Liver (tissue), 9 donors: ENCODE measurements around the gene LEMD3. TPM values are rescaled to one million over a fixed set of nuclear protein-coding genes. Genes with fewer than 3 reads are reported as not detected.

ENCODE experiments used
- DNase-seq: peaks from one replicate; pipeline ENCODE4 v3.0.0-alpha.2; 2017; ENCODE audit warnings: low spot score
- H3K27ac ChIP-seq, 2 donors: one replicate each; pipeline ENCODE4 v1.7.0; 2013; ENCODE audit warnings: inconsistent platforms in 2 of 2, low read length in 2 of 2, control low read depth in 1 of 2, low read depth in 1 of 2, mild to moderate bottlenecking in 1 of 2
- H3K27me3 ChIP-seq, 4 donors: one replicate each; pipeline versions ENCODE4 v1.6.1 to v1.7.0; 2013; ENCODE audit warnings: low read length in 3 of 4, inconsistent platforms in 1 of 4, mild to moderate bottlenecking in 1 of 4, moderate library complexity in 1 of 4; ENCODE audit not compliant: control insufficient read depth in 4 of 4, insufficient read depth in 4 of 4
- H3K36me3 ChIP-seq, 4 donors: one replicate each; pipeline versions ENCODE4 v1.6.1 to v1.7.0; 2013; ENCODE audit warnings: low read length in 3 of 4, mild to moderate bottlenecking in 3 of 4, low read depth in 1 of 4, moderate library complexity in 1 of 4; ENCODE audit not compliant: control insufficient read depth in 4 of 4, insufficient read depth in 3 of 4
- H3K4me1 ChIP-seq, 4 donors: one replicate each; pipeline versions ENCODE4 v1.6.1 to v1.7.0; 2013; ENCODE audit warnings: low read length in 3 of 4, mild to moderate bottlenecking in 3 of 4, moderate library complexity in 1 of 4; ENCODE audit not compliant: control insufficient read depth in 4 of 4, insufficient read depth in 4 of 4
- H3K4me3 ChIP-seq, 3 donors: one replicate each; pipeline versions ENCODE4 v1.6.1 to v1.7.0; 2013; ENCODE audit warnings: low read length in 3 of 3, control low read depth in 1 of 3, low read depth in 1 of 3, mild to moderate bottlenecking in 1 of 3
- H3K9ac ChIP-seq, 2 donors: one replicate each; pipeline ENCODE4 v1.7.0; 2013; ENCODE audit warnings: low read length in 2 of 2, mild to moderate bottlenecking in 2 of 2, moderate library complexity in 2 of 2, control low read depth in 1 of 2, low read depth in 1 of 2
- H3K9me3 ChIP-seq, 4 donors: one replicate each; pipeline versions ENCODE4 v1.6.1 to v1.7.0; 2013; ENCODE audit warnings: low read length in 3 of 4; ENCODE audit not compliant: control insufficient read depth in 4 of 4
- ATF3 ChIP-seq: IDR thresholded peaks from 2 replicates; pipeline ENCODE4 v1.6.1; 2016; ENCODE audit warnings: antibody characterized with exemption
- EGR1 ChIP-seq, 2 donors: IDR thresholded peaks; 2 replicates each; pipeline ENCODE4 v1.6.1; 2016 to 2018; ENCODE audit warnings: antibody characterized with exemption in 2 of 2, low read depth in 2 of 2
- FOXA1 ChIP-seq: IDR thresholded peaks from 2 replicates; pipeline ENCODE4 v1.6.1; 2016; ENCODE audit warnings: antibody characterized with exemption
- FOXA2 ChIP-seq: IDR thresholded peaks from 2 replicates; pipeline ENCODE4 v1.6.1; 2016; ENCODE audit warnings: antibody characterized with exemption
- GABPA ChIP-seq, 2 donors: IDR thresholded peaks in 1 of 2; conservative IDR thresholded peaks in 1 of 2; 2 replicates each; pipeline ENCODE4 v1.6.1; 2016; ENCODE audit warnings: antibody characterized with exemption in 2 of 2, mild to moderate bottlenecking in 1 of 2, moderate library complexity in 1 of 2
- HNF4A ChIP-seq, 2 donors: conservative IDR thresholded peaks; 2 replicates each; pipeline ENCODE4 v1.6.1; 2016; ENCODE audit warnings: antibody characterized with exemption in 2 of 2, mild to moderate bottlenecking in 2 of 2
- HNF4G ChIP-seq: IDR thresholded peaks from 2 replicates; pipeline ENCODE4 v1.6.1; 2016; ENCODE audit warnings: antibody characterized with exemption
- JUND ChIP-seq, 2 donors: IDR thresholded peaks; 2 replicates each; pipeline ENCODE4 v1.6.1; 2016; ENCODE audit warnings: antibody characterized with exemption in 2 of 2
- MAX ChIP-seq: IDR thresholded peaks from 2 replicates; pipeline ENCODE4 v1.6.1; 2016; ENCODE audit warnings: antibody characterized with exemption
- RAD21 ChIP-seq, 2 donors: IDR thresholded peaks; 2 replicates each; pipeline ENCODE4 v1.6.1; 2016; ENCODE audit warnings: antibody characterized with exemption in 2 of 2, mild to moderate bottlenecking in 2 of 2
- REST ChIP-seq: IDR thresholded peaks from 2 replicates; pipeline ENCODE4 v1.6.1; 2016; ENCODE audit warnings: antibody characterized with exemption, mild to moderate bottlenecking
- RXRA ChIP-seq, 2 donors: IDR thresholded peaks; 2 replicates each; pipeline ENCODE4 v1.6.1; 2017 to 2018; ENCODE audit warnings: antibody characterized with exemption in 2 of 2, mild to moderate bottlenecking in 1 of 2
- SP1 ChIP-seq: IDR thresholded peaks from 2 replicates; pipeline ENCODE4 v1.6.1; 2018; ENCODE audit warnings: antibody characterized with exemption, mild to moderate bottlenecking
- TAF1 ChIP-seq: conservative IDR thresholded peaks from 2 replicates; pipeline ENCODE4 v1.6.1; 2016; ENCODE audit warnings: antibody characterized with exemption, mild to moderate bottlenecking
- YY1 ChIP-seq: IDR thresholded peaks from 2 replicates; pipeline ENCODE4 v1.6.1; 2016; ENCODE audit warnings: antibody characterized with exemption, mild to moderate bottlenecking
- whole genome bisulfite sequencing: extraction: QIAGEN DNeasy Blood & Tissue Kit; methylation state at CpG from one replicate; pipeline ENCODE4 v1.1.7; 2013; 5-methylcytosine and 5-hydroxymethylcytosine counted together
- polyA plus RNA-seq, 2 donors: library from polyadenylated mRNA; stranded (reverse) in 1 of 2; unstranded in 1 of 2; fragments of 200-250 nt in 1 of 2; fragments of >200 nt in 1 of 2; fragmentation: Nextera tagmentation in 1 of 2; extraction: Ambion mirVana in 1 of 2; gene quantifications; one replicate each; pipeline versions ENCODE4 v1.2.1 to v1.2.3, GENCODE V29; 2013 to 2015
- total RNA-seq, 2 donors: library from RNA; depleted of rRNA; stranded (reverse); fragments of >200 nt; gene quantifications; one replicate each; pipeline ENCODE4 v1.2.3, GENCODE V29; 2014
- TF ChIP-seq, protein P1 (sequence below): fragments of 150-350 bp; IDR thresholded peaks from 2 replicates; pipeline ENCODE4 v1.5.1; 2017; ENCODE audit warnings: improper control_type of control experiment, low read depth, low read length; ENCODE audit not compliant: missing input control
- TF ChIP-seq, protein P2 (sequence below): IDR thresholded peaks from 2 replicates; pipeline ENCODE4 v1.6.1; 2016; ENCODE audit warnings: antibody characterized with exemption
- donor health status: healthy.
- donor health status: healthy.
- donor health status: healthy.
- donor health status: healthy.
- donor health status: healthy.

LEMD3 gene
- total and polyA plus RNA-seq, 4 donors: 3.5 to 19.5 (median 11.3) TPM

DNA sequence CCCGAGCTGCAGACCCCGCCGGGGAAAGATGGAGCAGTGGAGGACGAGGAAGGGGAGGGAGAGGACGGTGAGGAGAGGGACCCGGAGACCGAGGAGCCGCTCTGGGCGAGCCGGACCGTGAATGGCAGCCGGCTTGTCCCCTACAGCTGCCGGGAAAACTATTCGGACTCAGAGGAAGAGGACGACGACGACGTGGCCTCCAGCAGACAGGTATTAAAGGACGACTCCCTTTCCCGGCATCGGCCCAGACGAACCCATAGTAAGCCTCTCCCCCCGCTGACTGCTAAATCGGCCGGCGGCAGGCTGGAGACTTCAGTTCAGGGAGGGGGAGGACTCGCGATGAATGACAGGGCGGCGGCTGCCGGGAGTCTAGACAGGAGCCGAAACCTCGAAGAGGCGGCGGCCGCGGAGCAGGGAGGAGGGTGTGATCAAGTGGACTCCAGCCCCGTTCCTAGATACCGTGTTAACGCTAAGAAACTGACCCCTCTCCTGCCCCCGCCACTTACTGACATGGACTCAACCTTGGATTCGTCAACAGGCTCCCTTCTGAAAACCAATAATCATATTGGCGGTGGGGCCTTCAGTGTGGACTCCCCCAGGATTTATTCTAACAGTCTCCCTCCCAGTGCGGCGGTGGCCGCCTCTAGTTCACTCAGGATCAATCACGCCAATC lies 962 bp downstream of the LEMD3 start:
- H3K4me1 ChIP-seq: peaks cover 3 to 49% (median 30%) of the 10 kb centered on the region in 4 donors
- H3K27ac ChIP-seq: peak overlapping the region; percentile 91 to 92
- no peaks in the 10 kb centered on the region for H3K36me3 ChIP-seq
- no peaks in the 10 kb centered on the region for H3K9me3 ChIP-seq
- H3K4me3 ChIP-seq: peak overlapping the region; percentile 86 to 93 (median 93)
- no peaks in the 10 kb centered on the region for H3K27me3 ChIP-seq
- H3K9ac ChIP-seq: peak overlapping the region; percentile 60 to 96
- no peak for TF ChIP-seq FOXA1
- peak; percentile 52 for TF ChIP-seq YY1
- no peak for TF ChIP-seq TAF1
- no peak for TF ChIP-seq ATF3
- no peak for TF ChIP-seq RXRA (IDR thresholded peaks at IDR 0.05)
- WGBS: under 1% methylated on average over 47 of the region's 47 CpGs
- DNase-seq: peak; percentile 80

DNA sequence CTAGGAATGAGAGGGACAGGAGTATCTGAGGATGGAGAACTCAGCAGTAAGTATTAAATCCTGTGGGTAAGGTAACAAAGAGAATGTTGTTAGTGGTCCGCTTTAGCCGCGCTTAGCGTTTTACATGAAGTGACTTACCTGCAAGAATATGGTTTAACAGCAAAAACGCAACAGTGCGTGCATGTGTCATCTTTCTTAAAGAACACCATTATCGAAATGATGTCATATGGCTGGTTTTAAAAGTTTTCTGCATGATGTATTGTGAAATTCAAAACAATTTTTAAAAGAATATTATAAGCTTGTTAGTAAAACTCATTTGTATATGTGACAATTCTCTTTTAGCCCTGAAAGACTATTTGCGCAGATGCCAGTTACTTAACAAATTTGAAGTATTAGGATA lies 1.7 kb downstream of the LEMD3 start:
- Histone ChIP-seq H3K9me3 (no peaks in the 10 kb centered on the region), H3K36me3 (no peaks in the 10 kb centered on the region), H3K9ac (peak overlapping the region in 1 of 2 donors; percentile 96), H3K4me3 (peak overlapping the region; percentile 86 to 93 (median 93)), H3K27me3 (no peaks in the 10 kb centered on the region), H3K27ac (no peak overlapping the region), H3K4me1 (peaks cover 3 to 53% (median 31%) of the 10 kb centered on the region in 4 donors)
- DNase-seq: no peak
- WGBS: 71% methylated on average over 8 of the region's 8 CpGs
- TF ChIP-seq MAX (no peak), ATF3 (no peak), HNF4A (conservative IDR thresholded peaks at IDR 0.05) (no peak), TAF1 (no peak), HNF4G (no peak), RXRA (IDR thresholded peaks at IDR 0.05) (no peak), RAD21 (IDR thresholded peaks at IDR 0.05) (no peak), FOXA1 (no peak), EGR1 (IDR thresholded peaks at IDR 0.05; ENCODE audit: low read depth in 2 of 2) (no peak), YY1 (no peak), SP1 (no peak), GABPA (IDR thresholded peaks at IDR 0.05 in 1 of 2, conservative IDR thresholded peaks at IDR 0.05 in 1 of 2) (no peak), JUND (IDR thresholded peaks at IDR 0.05) (no peak), FOXA2 (no peak), REST (no peak)
- TF ChIP-seq, protein P1, sequence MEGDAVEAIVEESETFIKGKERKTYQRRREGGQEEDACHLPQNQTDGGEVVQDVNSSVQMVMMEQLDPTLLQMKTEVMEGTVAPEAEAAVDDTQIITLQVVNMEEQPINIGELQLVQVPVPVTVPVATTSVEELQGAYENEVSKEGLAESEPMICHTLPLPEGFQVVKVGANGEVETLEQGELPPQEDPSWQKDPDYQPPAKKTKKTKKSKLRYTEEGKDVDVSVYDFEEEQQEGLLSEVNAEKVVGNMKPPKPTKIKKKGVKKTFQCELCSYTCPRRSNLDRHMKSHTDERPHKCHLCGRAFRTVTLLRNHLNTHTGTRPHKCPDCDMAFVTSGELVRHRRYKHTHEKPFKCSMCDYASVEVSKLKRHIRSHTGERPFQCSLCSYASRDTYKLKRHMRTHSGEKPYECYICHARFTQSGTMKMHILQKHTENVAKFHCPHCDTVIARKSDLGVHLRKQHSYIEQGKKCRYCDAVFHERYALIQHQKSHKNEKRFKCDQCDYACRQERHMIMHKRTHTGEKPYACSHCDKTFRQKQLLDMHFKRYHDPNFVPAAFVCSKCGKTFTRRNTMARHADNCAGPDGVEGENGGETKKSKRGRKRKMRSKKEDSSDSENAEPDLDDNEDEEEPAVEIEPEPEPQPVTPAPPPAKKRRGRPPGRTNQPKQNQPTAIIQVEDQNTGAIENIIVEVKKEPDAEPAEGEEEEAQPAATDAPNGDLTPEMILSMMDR: no peak
- TF ChIP-seq, protein P2, sequence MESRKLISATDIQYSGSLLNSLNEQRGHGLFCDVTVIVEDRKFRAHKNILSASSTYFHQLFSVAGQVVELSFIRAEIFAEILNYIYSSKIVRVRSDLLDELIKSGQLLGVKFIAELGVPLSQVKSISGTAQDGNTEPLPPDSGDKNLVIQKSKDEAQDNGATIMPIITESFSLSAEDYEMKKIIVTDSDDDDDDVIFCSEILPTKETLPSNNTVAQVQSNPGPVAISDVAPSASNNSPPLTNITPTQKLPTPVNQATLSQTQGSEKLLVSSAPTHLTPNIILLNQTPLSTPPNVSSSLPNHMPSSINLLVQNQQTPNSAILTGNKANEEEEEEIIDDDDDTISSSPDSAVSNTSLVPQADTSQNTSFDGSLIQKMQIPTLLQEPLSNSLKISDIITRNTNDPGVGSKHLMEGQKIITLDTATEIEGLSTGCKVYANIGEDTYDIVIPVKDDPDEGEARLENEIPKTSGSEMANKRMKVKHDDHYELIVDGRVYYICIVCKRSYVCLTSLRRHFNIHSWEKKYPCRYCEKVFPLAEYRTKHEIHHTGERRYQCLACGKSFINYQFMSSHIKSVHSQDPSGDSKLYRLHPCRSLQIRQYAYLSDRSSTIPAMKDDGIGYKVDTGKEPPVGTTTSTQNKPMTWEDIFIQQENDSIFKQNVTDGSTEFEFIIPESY: no peak
